SK-N-SH (cell line): ENCODE measurements around the gene PRAME. TPM values are rescaled to one million over a fixed set of nuclear protein-coding genes. Genes with fewer than 3 reads are reported as not detected.

Experiments
- CTCF ChIA-PET: fragments of 300-600, 350-600 bp; formaldehyde crosslinking; extraction: SDS; loops from one replicate; lab custom pipeline; 2021; lab: Yijun Ruan, JAX
- POLR2A ChIA-PET: fragments of 350-600 bp; sonication (Branson Sonifier 250); formaldehyde crosslinking; extraction: SDS; loops from one replicate; lab custom pipeline; 2020; ENCODE audit warnings: antibody characterized with exemption, inconsistent platforms; lab: Yijun Ruan, JAX
- DNase-seq: peaks from one replicate; pipeline ENCODE4 v3.0.0; 2012
- H2AFZ ChIP-seq: fragments of 200-600 bp; sonication (generic); 2 replicates; pipeline ENCODE4 v1.8.1; 2016; ENCODE audit warnings: antibody characterized with exemption, mild to moderate bottlenecking, low read depth
- H3F3A ChIP-seq: fragments of 200-600 bp; sonication (generic); replicated peaks from 2 replicates; pipeline ENCODE3; 2016; ENCODE audit warnings: antibody characterized with exemption, mild to moderate bottlenecking; ENCODE audit not compliant: insufficient read depth
- H3K27ac ChIP-seq, 2 experiments: fragments of 200-500 bp in 1 of 2; fragments of 200-600 bp in 1 of 2; sonication (Bioruptor generic) in 1 of 2; sonication (generic), shearing (Covaris generic) in 1 of 2; 2 replicates each; pipeline versions ENCODE4 v1.5.1 to v1.6.1; 2014 to 2016; ENCODE audit warnings: low read depth in 2 of 2, inconsistent platforms in 1 of 2, low read length in 1 of 2, mild to moderate bottlenecking in 1 of 2, mixed read lengths in 1 of 2
- H3K27me3 ChIP-seq: fragments of 200-600 bp; sonication (generic), shearing (Covaris generic); 2 replicates; pipeline ENCODE4 v1.6.1; 2016; ENCODE audit warnings: mixed run types; ENCODE audit not compliant: insufficient read depth
- H3K36me3 ChIP-seq, 2 experiments: fragments of 200-500 bp in 1 of 2; fragments of 200-600 bp in 1 of 2; sonication (Bioruptor generic) in 1 of 2; sonication (generic) in 1 of 2; replicated peaks in 1 of 2; 2 replicates each; pipeline versions ENCODE3 to v1.5.1; 2014 to 2016; ENCODE audit warnings: low read length in 1 of 2, mild to moderate bottlenecking in 1 of 2; ENCODE audit not compliant: insufficient read depth in 2 of 2, control insufficient read depth in 1 of 2
- H3K4me1 ChIP-seq, 2 experiments: fragments of 200-500 bp in 1 of 2; fragments of 200-600 bp in 1 of 2; sonication (Bioruptor generic) in 1 of 2; sonication (generic), shearing (Covaris generic) in 1 of 2; 2 replicates each; pipeline versions ENCODE4 v1.5.1 to v1.6.1; 2014 to 2016; ENCODE audit warnings: low read depth in 1 of 2, low read length in 1 of 2, mixed run types in 1 of 2; ENCODE audit not compliant: insufficient read depth in 2 of 2, control insufficient read depth in 1 of 2
- H3K4me2 ChIP-seq: fragments of 200-600 bp; sonication (generic), shearing (Covaris generic); 2 replicates; pipeline ENCODE4 v1.6.1; 2017; ENCODE audit warnings: mixed run types
- H3K4me3 ChIP-seq, 2 experiments: fragments of 200-500 bp in 1 of 2; fragments of 200-600 bp in 1 of 2; sonication (Bioruptor generic) in 1 of 2; sonication (generic), shearing (Covaris generic) in 1 of 2; 2 replicates each; pipeline versions ENCODE4 v1.5.1 to v1.8.1; 2014 to 2016; ENCODE audit warnings: low read depth in 2 of 2, inconsistent platforms in 1 of 2, low read length in 1 of 2, mild to moderate bottlenecking in 1 of 2, mixed read lengths in 1 of 2, moderate library complexity in 1 of 2
- H3K79me2 ChIP-seq: fragments of 200-600 bp; sonication (generic); 2 replicates; pipeline ENCODE4 v1.8.1; 2017; ENCODE audit warnings: mild to moderate bottlenecking; ENCODE audit not compliant: insufficient read depth
- H3K9ac ChIP-seq: fragments of 200-600 bp; sonication (generic); 2 replicates; pipeline ENCODE4 v1.6.1; 2017; ENCODE audit warnings: mixed run types
- H3K9me2 ChIP-seq: fragments of 200-600 bp; sonication (generic); 2 replicates; pipeline ENCODE4 v1.6.1; 2017; ENCODE audit warnings: mixed run types
- H3K9me3 ChIP-seq: fragments of 200-600 bp; sonication (generic); 2 replicates; pipeline ENCODE4 v1.6.1; 2017; ENCODE audit warnings: mixed run types, mild to moderate bottlenecking, moderate library complexity
- H4K20me1 ChIP-seq: fragments of 200-600 bp; sonication (generic); 2 replicates; pipeline ENCODE4 v1.6.1; 2017; ENCODE audit warnings: mild to moderate bottlenecking, mixed run types; ENCODE audit not compliant: insufficient read depth
- CHD2 ChIP-seq: fragments of 150-350 bp; IDR thresholded peaks from 2 replicates; pipeline ENCODE4 v1.6.1; 2018; ENCODE audit warnings: low read length; ENCODE audit not compliant: partially characterized antibody
- ELF1 ChIP-seq: IDR thresholded peaks from 2 replicates; pipeline ENCODE4 v1.4.0; 2012
- EP300 ChIP-seq, 2 experiments: IDR thresholded peaks; 2 replicates each; pipeline versions ENCODE4 v1.4.0 to v1.6.1; 2012; ENCODE audit warnings: borderline replicate concordance in 1 of 2, low read depth in 1 of 2, low read length in 1 of 2
- FOSL2 ChIP-seq: IDR thresholded peaks from 2 replicates; pipeline ENCODE4 v1.4.0; 2012; ENCODE audit warnings: low read depth, mild to moderate bottlenecking, moderate library complexity, borderline replicate concordance
- FOXM1 ChIP-seq: IDR thresholded peaks from 2 replicates; pipeline ENCODE4 v1.4.0; 2012; ENCODE audit warnings: low read depth, mild to moderate bottlenecking
- GABPA ChIP-seq: IDR thresholded peaks from 2 replicates; pipeline ENCODE4 v1.4.0; 2012; ENCODE audit warnings: low read depth, mild to moderate bottlenecking
- MEF2A ChIP-seq: IDR thresholded peaks from 2 replicates; pipeline ENCODE4 v1.4.0; 2012; ENCODE audit warnings: low read depth, borderline replicate concordance
- MXI1 ChIP-seq: IDR thresholded peaks from 2 replicates; pipeline ENCODE4 v1.6.1; 2012; ENCODE audit warnings: mild to moderate bottlenecking, low read depth, low read length, improper control_type of control experiment
- NFIC ChIP-seq: IDR thresholded peaks from 2 replicates; pipeline ENCODE4 v1.4.0; 2012; ENCODE audit warnings: borderline replicate concordance
- POLR2AphosphoS5 ChIP-seq: IDR thresholded peaks from 2 replicates; pipeline ENCODE4 v1.6.1; 2012; ENCODE audit warnings: low read depth, low read length
- RFX5 ChIP-seq: IDR thresholded peaks from 2 replicates; pipeline ENCODE4 v1.6.1; 2012; ENCODE audit warnings: mild to moderate bottlenecking, improper control_type of control experiment, low read length
- RXRA ChIP-seq: IDR thresholded peaks from 2 replicates; pipeline ENCODE4 v1.4.0; 2012; ENCODE audit warnings: low read depth, mild to moderate bottlenecking, borderline replicate concordance
- SIN3A ChIP-seq: IDR thresholded peaks from 2 replicates; pipeline ENCODE4 v1.6.1; 2012; ENCODE audit warnings: low read depth, mild to moderate bottlenecking, low read length, moderate library complexity, borderline replicate concordance
- TAF1 ChIP-seq: IDR thresholded peaks from 2 replicates; pipeline ENCODE4 v1.6.1; 2012; ENCODE audit warnings: low read depth, mild to moderate bottlenecking, low read length, moderate library complexity, borderline replicate concordance
- TEAD4 ChIP-seq: IDR thresholded peaks from 2 replicates; pipeline ENCODE4 v1.4.0; 2012; ENCODE audit warnings: mild to moderate bottlenecking, borderline replicate concordance; ENCODE audit not compliant: insufficient read depth
- YY1 ChIP-seq: IDR thresholded peaks from 2 replicates; pipeline ENCODE4 v1.4.0; 2012; ENCODE audit warnings: low read depth, mild to moderate bottlenecking
- WGBS: methylation state at CpG from one replicate; pipeline ENCODE4 v1.1.6; 2017; ENCODE audit warnings: low lambda C conversion rate; 5-methylcytosine and 5-hydroxymethylcytosine counted together
- polyA plus RNA-seq, 3 experiments: library from polyadenylated mRNA; depleted of rRNA; stranded (reverse); fragments of >200 nt; gene quantifications; 2 replicates each; pipeline ENCODE4 v1.2.3, GENCODE V29; 2012
- TF ChIP-seq, protein P1 (sequence below): IDR thresholded peaks from 2 replicates; pipeline ENCODE4 v1.4.0; 2012; ENCODE audit warnings: low read depth, borderline replicate concordance

Gene PRAME
- polyA plus RNA-seq, 1 of the 3 experiments (the other 2 are of a cell fraction), result 193 TPM

DNA sequence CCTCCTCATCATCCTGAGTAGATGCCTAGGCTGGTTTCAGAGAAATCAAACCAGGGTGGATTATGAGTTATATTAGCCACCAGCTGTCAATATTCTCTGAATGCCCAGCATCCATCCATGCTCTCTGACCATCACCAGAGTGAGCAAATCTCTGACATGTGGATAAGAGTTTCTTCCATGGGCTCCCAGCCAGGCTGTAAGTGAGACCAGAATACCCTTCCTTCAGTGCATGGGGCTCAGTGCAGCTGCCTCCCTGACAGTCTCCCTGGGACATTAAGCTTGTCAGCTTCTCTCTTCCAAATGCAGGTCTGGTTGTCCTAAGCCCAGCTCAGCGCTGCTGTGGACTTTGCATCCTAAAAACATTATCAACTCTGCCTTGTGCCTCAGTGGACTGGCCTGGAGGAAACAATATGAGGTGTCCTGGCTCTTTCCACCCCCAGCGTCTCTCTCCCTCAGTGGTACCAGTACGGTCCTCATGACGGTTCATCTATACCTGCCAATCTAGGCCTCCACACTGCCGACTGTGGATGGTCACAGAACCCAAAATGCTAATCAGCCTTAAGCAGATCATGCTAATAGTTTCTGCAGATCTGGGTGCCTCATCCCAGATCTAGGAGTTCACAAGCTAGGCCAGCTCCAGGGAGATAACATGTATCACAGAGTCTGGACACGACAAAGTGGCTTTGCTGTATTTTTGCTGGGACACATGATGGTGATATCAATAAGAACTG lies 41.6 kb upstream of the PRAME start:
- no peak overlapping the region for H3K4me3 ChIP-seq
- no peak overlapping the region for H3K4me2 ChIP-seq
- H3K27ac ChIP-seq, result no peak overlapping the region
- no peaks in the 10 kb centered on the region for H3K79me2 ChIP-seq
- H3K9ac ChIP-seq, result no peak overlapping the region
- POLR2A ChIA-PET, result no interaction called here
- no peaks in the 10 kb centered on the region for H4K20me1 ChIP-seq
- H3K4me1 ChIP-seq, result no peaks in the 10 kb centered on the region
- no peaks in the 10 kb centered on the region for H3K36me3 ChIP-seq
- H2AFZ ChIP-seq, result no peak overlapping the region
- CTCF ChIA-PET, result interaction anchor here (1.7 to 1.8 kb wide), 2 partner anchors 10 to 14 kb away, joined by 6 to 11 read pairs; no protein-coding TSS in a partner anchor
- no peaks in the 10 kb centered on the region; the same call in 1 of the 2 replicates for H3K27me3 ChIP-seq
- no peaks in the 10 kb centered on the region for H3K9me2 ChIP-seq
- no peak for DNase-seq
- TF ChIP-seq TAF1 (no peak), GABPA (no peak), CHD2 (no peak), POLR2AphosphoS5 (no peak), FOXM1 (no peak)
- H3F3A ChIP-seq, result no peaks in the 10 kb centered on the region
- WGBS, result 46% methylated on average over 5 of the region's 6 CpGs
- H3K9me3 ChIP-seq, result no peaks in the 10 kb centered on the region

DNA sequence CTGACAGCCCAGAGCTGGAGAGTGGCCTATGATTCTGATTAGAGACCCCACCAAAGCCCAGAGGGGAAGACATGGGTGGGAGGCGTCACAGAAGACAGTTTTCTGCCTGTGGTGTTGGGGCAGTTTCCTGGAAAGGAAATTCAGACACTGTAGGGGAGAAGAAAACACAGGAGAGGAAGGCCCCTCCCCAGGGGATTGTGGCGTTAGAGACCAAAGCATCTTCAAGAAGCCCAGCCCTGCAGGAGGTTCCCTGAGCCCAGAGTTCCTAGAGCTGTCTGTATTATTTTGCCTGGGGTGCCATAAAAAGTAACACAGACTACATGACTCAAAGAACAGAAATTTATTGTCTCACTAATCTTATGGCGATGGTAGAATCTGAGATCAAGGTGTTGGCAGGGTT lies 40.2 kb upstream of the PRAME start:
- Histone ChIP-seq H3K9ac (no peak overlapping the region), H3K79me2 (no peaks in the 10 kb centered on the region), H4K20me1 (no peaks in the 10 kb centered on the region), H3K27me3 (no peaks in the 10 kb centered on the region), H3K4me3 (no peak overlapping the region), H3K4me1 (no peaks in the 10 kb centered on the region), H3K9me2 (no peaks in the 10 kb centered on the region), H3K36me3 (no peaks in the 10 kb centered on the region), H3F3A (no peaks in the 10 kb centered on the region), H3K4me2 (no peak overlapping the region), H2AFZ (no peak overlapping the region), H3K9me3 (no peaks in the 10 kb centered on the region), H3K27ac (no peak overlapping the region)
- DNase-seq, result no peak
- 17% methylated on average over 3 of the region's 3 CpGs for WGBS
- ChIA-PET POLR2A (no interaction called here), CTCF (interaction anchor here (1.8 to 2.1 kb wide), 2 partner anchors 12 to 135 kb away, joined by 7 to 11 read pairs; no protein-coding TSS in a partner anchor)
- TF ChIP-seq RXRA, result no peak
- TF ChIP-seq ELF1, result no peak
- TF ChIP-seq EP300 (IDR thresholded peaks at IDR 0.05; ENCODE audit: borderline replicate concordance in 1 of 2, low read depth in 1 of 2, low read length in 1 of 2), result no peak
- TF ChIP-seq NFIC, result no peak
- TF ChIP-seq TEAD4, result no peak
- TF ChIP-seq YY1, result no peak
- TF ChIP-seq RFX5, result no peak
- no peak for TF ChIP-seq FOSL2
- no peak for TF ChIP-seq POLR2AphosphoS5
- TF ChIP-seq SIN3A, result no peak
- no peak for TF ChIP-seq MEF2A
- TF ChIP-seq, protein P1, sequence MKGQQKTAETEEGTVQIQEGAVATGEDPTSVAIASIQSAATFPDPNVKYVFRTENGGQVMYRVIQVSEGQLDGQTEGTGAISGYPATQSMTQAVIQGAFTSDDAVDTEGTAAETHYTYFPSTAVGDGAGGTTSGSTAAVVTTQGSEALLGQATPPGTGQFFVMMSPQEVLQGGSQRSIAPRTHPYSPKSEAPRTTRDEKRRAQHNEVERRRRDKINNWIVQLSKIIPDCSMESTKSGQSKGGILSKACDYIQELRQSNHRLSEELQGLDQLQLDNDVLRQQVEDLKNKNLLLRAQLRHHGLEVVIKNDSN, result no peak
- TF ChIP-seq TAF1, result no peak
- TF ChIP-seq MXI1, result no peak
